Measurements from ENCODE around the gene WDFY2.

DNA sequence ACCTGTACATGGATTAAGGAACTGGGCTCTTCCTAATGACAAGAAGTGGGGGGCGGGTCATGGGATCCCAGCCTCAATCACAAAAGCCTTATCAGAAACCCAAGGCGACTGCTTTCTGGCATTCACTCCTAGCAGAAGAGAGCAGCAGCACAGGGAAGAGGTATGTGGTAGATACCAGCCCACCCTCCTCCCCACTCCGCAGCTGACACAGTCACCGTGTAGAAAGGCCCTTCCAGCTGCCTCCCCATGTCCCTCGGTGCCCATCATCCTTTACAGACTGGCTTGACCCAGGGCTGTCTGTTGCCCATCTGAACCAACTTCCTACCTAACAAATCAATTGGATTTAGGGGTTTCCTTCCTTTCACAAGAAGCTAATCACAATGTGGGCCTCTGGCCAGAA is 222.8 kb downstream of the WDFY2 start:
- TF ChIP-seq POLR2A (IDR thresholded peaks at IDR 0.05) = no peak
- TF ChIP-seq, protein P1, sequence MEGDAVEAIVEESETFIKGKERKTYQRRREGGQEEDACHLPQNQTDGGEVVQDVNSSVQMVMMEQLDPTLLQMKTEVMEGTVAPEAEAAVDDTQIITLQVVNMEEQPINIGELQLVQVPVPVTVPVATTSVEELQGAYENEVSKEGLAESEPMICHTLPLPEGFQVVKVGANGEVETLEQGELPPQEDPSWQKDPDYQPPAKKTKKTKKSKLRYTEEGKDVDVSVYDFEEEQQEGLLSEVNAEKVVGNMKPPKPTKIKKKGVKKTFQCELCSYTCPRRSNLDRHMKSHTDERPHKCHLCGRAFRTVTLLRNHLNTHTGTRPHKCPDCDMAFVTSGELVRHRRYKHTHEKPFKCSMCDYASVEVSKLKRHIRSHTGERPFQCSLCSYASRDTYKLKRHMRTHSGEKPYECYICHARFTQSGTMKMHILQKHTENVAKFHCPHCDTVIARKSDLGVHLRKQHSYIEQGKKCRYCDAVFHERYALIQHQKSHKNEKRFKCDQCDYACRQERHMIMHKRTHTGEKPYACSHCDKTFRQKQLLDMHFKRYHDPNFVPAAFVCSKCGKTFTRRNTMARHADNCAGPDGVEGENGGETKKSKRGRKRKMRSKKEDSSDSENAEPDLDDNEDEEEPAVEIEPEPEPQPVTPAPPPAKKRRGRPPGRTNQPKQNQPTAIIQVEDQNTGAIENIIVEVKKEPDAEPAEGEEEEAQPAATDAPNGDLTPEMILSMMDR (IDR thresholded peaks at IDR 0.05) = no peak
